Stimulated activated CD4-positive, alpha-beta T cell treated with anti-CD3 and anti-CD28 coated beads, TNF-alpha, amount 100 ng/mL, for 48 hours (primary cell): ENCODE results near the gene VPS4B.
"Not testable (repeated sequence)": the region's sequence is repeated elsewhere in the genome, so short reads cannot be mapped to it uniquely, and the experiment has no call there.

ENCODE experiments used
- DNase-seq, 3 donors: peaks; one replicate each; pipeline ENCODE4 v3.0.0-alpha.2; 2020; ENCODE audit warnings: low read depth in 3 of 3

The VPS4B gene

DNA sequence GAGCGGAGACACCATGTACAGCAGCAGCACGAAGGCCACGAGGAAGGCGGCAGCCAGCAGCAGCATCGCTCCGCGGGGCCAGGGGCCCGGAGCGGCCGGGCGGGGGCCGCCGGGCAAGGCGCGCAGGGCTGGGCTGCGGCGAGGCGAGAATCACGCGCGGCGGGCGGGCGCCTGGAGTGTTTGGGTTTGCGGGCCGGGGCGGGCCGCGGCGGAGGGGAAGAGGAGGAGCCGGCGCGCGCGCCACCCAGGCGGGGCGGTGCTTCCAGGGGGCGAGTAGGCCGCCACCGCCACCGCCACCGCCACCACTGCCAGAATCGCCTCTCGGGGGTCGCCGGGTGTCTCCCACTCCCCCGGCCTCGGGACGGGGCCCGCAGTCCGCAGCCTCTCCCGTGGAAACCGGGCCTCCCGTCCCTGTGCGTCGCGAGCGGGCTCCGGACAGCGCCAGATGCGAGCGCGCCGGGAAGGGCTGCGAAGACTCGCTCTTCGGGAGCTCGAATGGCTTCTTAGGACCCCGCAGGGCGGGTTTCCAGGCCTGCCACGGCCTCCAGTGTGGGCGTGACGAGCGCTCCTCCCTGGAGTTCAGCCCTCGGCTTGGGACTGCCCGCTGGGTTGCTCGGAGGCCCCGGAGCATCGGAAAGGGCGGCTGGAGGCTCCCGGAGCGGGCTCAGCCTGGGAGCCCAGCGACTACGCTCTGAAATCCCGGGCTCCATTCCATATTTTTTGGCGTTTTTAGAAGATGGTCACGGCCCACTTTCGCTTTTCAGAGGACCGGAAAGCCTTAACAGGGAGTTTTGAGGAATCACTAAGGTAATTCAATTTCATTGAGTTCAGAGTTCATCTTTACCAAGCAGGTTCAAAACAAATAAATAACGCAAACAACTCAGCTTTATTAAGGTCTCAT lies 55.0 kb downstream of the VPS4B start, which contains the start of gene KDSR:
TSS of gene KDSR (minus strand) at position 154 of the 901 bp plus-strand sequence. CDS start at position 66, 88 bp downstream.
- DNase-seq: peak; percentile 71 to 80 (median 74)

DNA sequence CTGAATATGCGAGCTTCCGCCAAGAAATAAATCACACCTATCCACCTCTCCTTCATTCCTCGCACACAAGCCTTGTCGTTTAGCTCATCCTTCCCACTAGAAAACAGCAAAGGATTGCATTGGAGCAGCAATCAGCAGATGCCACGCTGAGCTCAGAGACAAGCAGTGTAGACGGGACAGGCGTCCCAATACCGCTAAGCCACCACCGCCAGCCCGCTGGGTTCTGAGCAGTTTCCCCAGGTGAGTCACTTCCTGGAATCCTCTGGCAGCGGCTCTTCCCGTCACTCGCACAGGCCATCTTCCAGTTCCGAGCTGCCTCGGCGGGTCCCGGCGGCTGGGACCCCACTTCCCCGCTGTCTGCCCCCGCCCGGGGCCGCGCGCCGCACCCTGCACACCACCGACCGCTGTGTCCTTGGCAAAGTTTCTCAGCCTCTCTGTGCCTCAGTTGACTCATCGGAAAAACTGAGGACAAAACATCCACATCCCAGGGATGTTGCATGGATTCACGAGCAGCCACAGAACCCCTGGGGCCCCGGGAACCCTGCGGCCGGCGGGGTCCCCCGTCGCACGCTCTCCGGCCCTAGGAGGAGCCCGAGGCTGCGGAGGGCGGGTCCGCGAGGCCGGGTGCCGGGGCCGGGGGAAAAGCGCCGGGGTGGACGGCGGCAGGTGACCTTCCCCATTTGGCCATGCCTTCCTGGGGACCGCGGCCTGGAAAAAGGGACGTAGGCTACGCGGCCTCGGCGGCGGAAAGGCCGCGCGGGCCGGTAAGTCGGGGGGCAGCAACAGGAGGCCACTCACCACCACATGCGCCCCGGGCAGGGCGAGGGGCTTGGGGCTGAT lies 55.8 kb downstream of the VPS4B start:
- peak; percentile 38 to 64 (median 47) for DNase-seq

DNA sequence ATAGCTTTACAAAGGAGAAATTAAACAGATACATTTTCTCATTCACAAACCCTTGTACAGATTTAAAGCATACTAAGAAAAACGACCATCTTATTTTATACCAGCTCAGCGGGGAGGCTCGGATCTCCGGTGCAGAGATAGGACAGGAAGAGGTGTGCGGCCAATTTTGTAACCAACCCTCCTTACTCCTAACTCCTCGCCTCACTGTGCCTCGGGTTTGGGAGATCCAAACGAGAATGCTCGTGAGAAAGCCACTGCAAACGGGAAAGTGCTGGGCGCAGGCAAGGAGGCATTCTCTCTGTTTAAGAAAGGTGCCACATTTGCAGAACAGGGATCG lies 56.4 kb downstream of the VPS4B start:
- peak in 1 of 3 donors; percentile 8 for DNase-seq

DNA sequence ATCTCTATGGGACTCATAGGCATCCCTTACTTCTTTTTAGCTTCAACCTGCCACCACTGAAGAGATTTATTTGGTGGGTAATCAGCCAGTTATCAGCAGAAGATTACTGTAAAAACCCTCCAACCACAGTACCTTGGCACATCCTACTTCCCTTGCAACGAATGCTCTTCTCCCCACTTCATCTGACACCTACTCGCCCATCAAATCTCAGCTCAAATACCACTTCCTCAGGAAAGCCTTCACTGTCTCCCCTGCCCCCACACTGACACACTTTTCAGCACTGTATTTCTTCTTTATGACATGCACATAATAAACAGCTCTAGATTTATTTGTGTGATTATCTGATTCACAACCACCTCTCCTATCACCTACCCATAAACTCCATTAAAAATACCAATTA lies 58.3 kb downstream of the VPS4B start:
- DNase-seq: no peak

DNA sequence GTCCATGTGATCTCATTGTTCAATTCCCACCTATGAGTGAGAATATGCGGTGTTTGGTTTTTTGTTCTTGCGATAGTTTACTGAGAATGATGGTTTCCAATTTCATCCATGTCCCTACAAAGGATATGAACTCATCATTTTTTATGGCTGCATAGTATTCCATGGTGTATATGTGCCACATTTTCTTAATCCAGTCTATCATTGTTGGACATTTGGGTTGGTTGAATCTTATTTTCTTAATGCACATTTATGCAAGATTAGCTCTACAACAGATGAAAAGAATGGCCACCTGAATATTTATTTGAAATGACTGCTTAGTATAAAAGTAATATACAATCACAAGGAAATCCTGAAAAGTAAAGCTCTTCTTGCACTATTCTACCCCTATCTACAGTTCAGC lies 58.9 kb downstream of the VPS4B start:
- not testable (repeated sequence) for DNase-seq

DNA sequence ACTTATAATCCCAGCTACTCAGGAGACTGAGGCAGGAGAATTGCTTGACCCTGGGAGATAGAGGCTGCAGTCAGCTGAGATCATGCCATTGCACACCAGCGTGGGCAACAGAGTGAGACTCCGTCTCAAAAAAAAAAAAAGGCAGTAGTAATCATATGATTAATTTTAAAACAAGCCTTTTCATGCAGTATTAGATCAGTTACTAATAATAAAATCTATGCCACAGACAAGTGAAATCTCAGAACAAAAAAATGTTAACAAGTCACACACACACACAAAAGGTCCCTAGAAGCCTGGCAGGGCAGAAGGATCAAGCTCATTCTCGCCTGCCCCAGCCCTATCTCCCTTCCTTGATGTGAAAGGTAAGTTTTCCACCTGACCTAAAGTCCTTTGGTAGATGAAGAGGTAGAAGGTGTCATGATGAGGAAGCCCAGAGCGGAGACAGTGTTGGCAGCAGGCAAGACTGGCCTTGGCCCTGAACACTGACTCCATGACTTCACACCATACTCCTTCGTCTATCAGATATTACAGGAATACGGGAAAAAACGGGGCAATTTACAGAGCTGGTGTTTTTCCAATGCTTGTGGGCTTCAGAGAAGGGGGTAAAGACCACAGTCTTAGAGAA lies 65.9 kb downstream of the VPS4B start:
- no peak for DNase-seq

DNA sequence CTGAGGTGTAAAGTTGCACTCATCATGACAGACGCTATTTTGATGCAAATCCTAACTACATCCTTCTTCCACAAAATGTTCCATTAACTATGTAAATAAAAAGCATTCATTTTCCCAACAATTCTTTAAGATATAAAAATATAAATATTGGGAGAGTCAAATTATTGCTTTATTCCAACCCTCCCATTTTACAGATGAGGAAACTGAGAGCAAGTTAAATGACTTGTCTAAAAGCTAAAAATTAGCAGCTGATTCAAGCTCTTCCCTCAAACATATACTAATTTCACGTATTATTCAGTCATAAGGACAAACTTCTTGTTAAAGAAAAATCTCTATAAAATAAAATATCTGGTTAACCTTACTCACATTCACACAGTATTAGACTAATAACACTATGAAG lies 72.0 kb downstream of the VPS4B start:
- DNase-seq: no peak

DNA sequence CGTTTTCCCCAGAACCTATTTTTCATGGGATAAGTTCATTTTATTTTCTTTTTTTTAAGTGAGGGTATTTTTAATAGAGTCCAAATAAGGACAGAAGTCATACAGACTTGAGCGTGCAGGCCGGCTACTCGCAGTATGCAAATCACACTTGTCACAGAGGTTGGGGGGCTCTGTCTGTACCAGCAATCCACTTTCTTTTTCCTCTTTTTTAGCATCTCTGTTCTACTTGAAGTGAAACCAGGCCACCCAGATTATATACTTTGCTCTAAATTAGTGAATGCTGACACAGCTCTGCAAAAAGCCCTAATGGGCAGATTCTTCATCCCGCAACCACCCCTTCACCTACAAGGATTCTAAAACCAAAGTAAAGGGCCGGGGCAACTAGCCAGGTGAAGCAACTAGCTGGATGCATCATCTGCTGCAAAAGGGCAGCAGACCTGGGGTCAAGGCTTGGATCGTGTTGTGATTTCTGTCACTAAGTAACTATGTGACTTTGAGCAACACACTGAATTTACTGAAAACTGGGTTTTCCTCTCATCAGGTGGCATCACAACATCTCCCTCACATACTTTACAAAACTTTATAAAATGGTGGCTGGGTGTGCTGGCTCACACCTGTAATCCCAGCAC lies 73.7 kb downstream of the VPS4B start:
- DNase-seq: no peak

DNA sequence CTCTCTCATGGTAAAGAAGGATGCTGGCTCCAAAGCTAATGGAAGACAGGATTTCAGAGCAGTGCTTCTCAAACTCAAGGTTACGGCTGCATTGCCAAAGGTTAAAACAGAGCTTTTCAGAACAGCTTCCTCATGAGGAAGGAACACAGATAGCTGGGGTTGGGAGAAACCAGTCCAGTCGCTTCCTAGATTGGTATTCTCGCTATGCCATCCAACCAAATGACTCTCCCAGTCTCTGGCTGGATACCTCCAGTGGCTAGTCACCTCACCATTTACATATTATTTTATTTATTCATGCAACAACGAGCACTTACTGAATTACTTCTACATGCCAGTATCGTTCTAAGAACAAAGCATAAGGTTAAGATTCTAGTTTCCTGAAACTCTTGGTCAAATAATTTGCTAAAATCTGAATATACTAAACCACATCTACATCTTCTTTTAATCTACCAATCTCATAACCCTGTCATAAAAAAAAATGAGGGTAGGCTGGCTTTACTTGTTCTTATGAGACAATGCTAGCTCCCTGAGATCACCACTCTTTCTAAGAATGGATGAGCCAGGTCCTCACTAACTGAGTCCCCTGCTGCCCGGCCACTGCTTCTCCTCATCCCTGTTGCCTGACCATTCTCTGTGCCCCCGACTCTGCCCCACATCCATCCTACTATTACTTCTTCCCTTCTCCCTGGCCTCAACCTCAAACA lies 75.6 kb downstream of the VPS4B start:
- no peak for DNase-seq

DNA sequence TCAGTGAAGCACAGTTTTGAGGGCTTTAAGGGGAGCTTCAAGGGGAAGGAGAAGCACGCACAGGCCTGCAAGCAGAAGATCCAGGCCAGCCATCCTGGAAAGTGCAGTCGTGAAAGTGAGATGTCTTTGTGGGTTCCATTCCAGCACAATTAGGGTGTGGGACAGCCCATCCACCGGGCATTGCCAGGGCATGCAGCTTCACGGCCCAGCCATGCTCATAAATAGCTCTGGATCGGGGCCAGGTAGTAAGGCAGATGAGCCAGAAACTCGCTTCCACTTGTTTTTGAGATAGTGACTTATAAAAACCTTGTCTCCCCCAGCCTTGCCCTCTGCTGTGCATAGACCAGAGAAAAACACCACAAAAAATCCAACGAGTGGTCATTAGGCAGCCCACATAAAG lies 76.2 kb downstream of the VPS4B start:
- no peak for DNase-seq

DNA sequence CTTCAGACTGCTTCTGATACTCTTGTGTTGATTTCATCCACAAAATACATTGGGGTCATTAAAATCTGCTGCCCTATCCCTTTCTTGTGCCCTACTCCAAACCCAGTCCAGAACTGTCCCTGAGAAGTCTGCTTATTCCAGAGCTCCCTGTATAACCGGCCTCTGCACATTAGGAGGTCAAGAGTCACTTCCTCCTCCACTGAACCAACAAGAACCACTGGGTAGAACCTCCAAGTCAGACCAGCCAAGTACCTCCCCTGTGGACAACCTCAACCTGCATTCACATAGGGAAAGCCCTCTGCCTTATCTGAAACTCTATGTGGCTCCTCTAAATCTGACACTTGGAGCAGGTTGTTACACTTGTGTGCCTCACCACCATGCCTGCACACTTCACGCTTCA lies 77.4 kb downstream of the VPS4B start:
- no peak for DNase-seq

DNA sequence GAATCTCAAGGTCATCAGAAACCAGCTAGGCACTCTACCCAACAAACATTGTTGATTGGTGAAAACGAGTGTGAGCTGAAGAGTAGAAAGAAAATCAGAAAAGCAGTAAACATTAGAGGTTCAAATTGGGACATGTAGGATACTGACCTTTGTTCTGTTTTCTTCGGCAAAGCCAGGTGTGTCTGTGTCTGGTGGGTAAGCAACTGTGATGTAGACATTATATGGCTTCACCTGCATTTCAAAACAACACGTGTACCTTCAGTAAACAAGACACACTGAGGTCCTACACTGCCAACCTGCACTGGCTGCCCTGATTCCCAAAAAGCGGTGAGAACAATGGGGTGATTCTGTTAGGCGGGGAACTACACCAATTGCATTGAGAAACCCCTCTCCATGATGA lies 78.0 kb downstream of the VPS4B start:
- no peak for DNase-seq

DNA sequence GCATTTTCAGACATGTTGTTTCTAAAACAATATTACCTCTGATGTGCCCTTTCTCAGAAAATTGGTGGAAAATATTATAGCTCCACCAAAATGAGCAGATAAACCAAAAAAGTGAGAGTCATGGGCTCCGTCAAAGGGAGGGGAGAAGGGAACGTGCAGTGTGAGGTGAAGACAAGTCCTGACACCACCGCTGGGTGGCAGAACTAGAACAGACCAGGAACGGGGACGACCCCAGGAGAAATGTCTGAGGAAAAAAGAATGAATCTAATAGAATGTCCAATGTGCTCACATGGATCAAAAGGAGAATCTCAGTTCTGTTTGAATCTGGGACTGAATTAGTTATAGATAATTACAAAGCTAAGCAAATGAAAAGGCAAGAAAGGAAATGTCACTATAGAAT lies 80.1 kb downstream of the VPS4B start:
- DNase-seq: no peak

DNA sequence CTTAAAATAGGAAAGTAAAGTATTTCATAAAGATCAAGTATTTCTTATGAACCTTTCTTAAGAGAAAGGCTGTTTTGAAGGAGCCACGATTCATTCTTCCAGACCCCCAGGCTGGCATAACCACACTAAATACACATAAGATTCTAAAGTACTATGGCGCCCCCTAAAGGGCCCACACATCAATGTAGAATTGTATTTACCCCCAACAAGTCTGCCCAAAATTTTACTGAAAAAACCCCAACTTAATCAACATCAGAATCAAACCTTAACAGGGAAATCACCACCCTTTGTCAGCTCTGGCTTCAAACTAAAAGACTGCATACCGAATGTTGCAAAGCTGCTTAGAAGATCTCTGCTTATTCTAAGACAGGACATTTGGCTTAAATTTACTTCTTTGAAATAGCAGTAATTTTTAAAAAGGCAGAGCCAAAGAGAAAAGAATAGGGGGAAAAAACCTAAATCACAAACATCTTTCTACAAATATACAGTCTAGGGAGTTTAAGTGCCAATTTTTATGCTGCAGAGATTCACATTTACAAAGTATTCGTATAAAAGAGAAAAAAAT lies 82.3 kb downstream of the VPS4B start:
- DNase-seq: peak in 1 of 3 donors; percentile 28
